Glutamatergic neuron (in vitro differentiated cells): Measurements from ENCODE around the gene DCT. TPM values are rescaled to one million over a fixed set of nuclear protein-coding genes. Genes with fewer than 3 reads are reported as not detected.
"Not testable (repeated sequence)": the region's sequence is repeated elsewhere in the genome, so short reads cannot be mapped to it uniquely, and the experiment has no call there.

Source experiments
- DNase-seq: peaks from one replicate; pipeline ENCODE4 v3.0.0; 2022
- H3K27ac Mint-ChIP-seq: one replicate; pipeline ENCODE4 v1.8.0; 2020; ENCODE audit warnings: mild to moderate bottlenecking, mixed read lengths, inconsistent platforms; ENCODE audit not compliant: unreplicated experiment
- H3K27me3 Mint-ChIP-seq: one replicate; pipeline ENCODE4 v1.8.0; 2020; ENCODE audit warnings: mild to moderate bottlenecking, moderate library complexity, mixed read lengths, inconsistent platforms; ENCODE audit not compliant: unreplicated experiment
- H3K36me3 Mint-ChIP-seq: one replicate; pipeline ENCODE4 v1.8.0; 2020; ENCODE audit warnings: mild to moderate bottlenecking, mixed read lengths, inconsistent platforms; ENCODE audit not compliant: unreplicated experiment
- H3K4me1 Mint-ChIP-seq: one replicate; pipeline ENCODE4 v1.8.0; 2020; ENCODE audit warnings: mild to moderate bottlenecking, low read depth, mixed read lengths, inconsistent platforms; ENCODE audit not compliant: unreplicated experiment
- H3K4me3 Mint-ChIP-seq: one replicate; pipeline ENCODE4 v1.8.0; 2020; ENCODE audit warnings: mild to moderate bottlenecking, mixed read lengths, inconsistent platforms; ENCODE audit not compliant: unreplicated experiment
- H3K9me3 Mint-ChIP-seq: one replicate; pipeline ENCODE4 v1.8.0; 2020; ENCODE audit warnings: mild to moderate bottlenecking, moderate library complexity, mixed read lengths, inconsistent platforms; ENCODE audit not compliant: unreplicated experiment
- long read RNA-seq: library from polyadenylated mRNA; unstranded; transcript quantifications from one replicate; pipeline ENCODE4 v2.0.0, GENCODE V29; 2020; ENCODE audit not compliant: unreplicated experiment
- total RNA-seq: library from RNA; stranded (reverse); fragmentation: NEBNext Ultra II Directional; extraction: Animal tissue kit (Norgen Biotek cat#: 25700); gene quantifications from one replicate; pipeline ENCODE4 v1.2.1, GENCODE V29; 2021; ENCODE audit not compliant: unreplicated experiment
- TF ChIP-seq, protein P1 (sequence below): fragments of 200-600 bp; sonication (generic); IDR thresholded peaks from one replicate; pipeline ENCODE4 v1.5.0; 2021; ENCODE audit not compliant: partially characterized antibody, unreplicated experiment

Gene DCT
- 0.07 TPM for total RNA-seq
- long read RNA-seq: 0 reads

GRCh38 chr13:94479616-94480015 is at the start of gene DCT:
TSS of gene DCT (minus strand) at chr13:94479682. CDS start at chr13:94479255, 427 bp downstream.
- Mint-ChIP-seq H3K9me3 (peaks cover 9% of the 10 kb centered on the region), H3K4me3 (no peak within 1 kb of the TSS), H3K27ac (peak within 1 kb of the TSS; percentile 89), H3K36me3 (no peaks in the 10 kb centered on the region), H3K4me1 (peaks cover 27% of the 10 kb centered on the region), H3K27me3 (peaks cover 2% of the 10 kb centered on the region)
- TF ChIP-seq, protein P1, sequence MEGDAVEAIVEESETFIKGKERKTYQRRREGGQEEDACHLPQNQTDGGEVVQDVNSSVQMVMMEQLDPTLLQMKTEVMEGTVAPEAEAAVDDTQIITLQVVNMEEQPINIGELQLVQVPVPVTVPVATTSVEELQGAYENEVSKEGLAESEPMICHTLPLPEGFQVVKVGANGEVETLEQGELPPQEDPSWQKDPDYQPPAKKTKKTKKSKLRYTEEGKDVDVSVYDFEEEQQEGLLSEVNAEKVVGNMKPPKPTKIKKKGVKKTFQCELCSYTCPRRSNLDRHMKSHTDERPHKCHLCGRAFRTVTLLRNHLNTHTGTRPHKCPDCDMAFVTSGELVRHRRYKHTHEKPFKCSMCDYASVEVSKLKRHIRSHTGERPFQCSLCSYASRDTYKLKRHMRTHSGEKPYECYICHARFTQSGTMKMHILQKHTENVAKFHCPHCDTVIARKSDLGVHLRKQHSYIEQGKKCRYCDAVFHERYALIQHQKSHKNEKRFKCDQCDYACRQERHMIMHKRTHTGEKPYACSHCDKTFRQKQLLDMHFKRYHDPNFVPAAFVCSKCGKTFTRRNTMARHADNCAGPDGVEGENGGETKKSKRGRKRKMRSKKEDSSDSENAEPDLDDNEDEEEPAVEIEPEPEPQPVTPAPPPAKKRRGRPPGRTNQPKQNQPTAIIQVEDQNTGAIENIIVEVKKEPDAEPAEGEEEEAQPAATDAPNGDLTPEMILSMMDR: no peak
- DNase-seq: no peak

GRCh38 chr13:94526956-94527355 is 47.5 kb upstream of the DCT start:
- not testable (repeated sequence) for DNase-seq, H3K4me1 Mint-ChIP-seq, H3K27me3 Mint-ChIP-seq, H3K4me3 Mint-ChIP-seq, H3K36me3 Mint-ChIP-seq, H3K9me3 Mint-ChIP-seq, H3K27ac Mint-ChIP-seq

DNA sequence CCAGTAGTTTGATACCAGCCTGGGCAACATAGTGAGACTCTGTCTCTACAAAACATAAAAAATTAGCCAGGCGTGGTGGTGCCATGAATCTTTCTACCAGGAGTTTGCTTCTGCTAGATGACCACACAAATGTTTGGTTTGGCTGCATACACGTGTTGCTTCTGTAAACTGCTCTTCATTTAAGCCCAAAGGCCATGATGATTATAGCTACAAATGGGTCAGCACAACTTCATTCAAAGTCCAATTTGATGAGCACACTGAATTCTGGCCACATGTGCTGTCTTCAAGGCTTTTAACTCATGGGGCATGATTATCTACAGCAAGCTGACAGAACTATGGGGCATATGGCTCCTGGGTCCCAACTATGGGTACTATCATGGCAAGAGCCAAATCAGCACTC is 46.3 kb upstream of the DCT start:
- no peak for DNase-seq
- H3K9me3 Mint-ChIP-seq: peaks cover 2% of the 10 kb centered on the region
- no peaks in the 10 kb centered on the region for H3K4me1 Mint-ChIP-seq
- H3K4me3 Mint-ChIP-seq: no peak overlapping the region
- H3K27ac Mint-ChIP-seq: no peak overlapping the region
- H3K27me3 Mint-ChIP-seq: peaks cover under 1% of the 10 kb centered on the region
- no peaks in the 10 kb centered on the region for H3K36me3 Mint-ChIP-seq
- TF ChIP-seq, protein P1: no peak

- Mint-ChIP-seq H3K9me3 (peaks cover 2% of the 10 kb centered on the region), H3K27ac (no peak overlapping the region), H3K27me3 (no peaks in the 10 kb centered on the region), H3K4me1 (no peaks in the 10 kb centered on the region), H3K36me3 (no peaks in the 10 kb centered on the region), H3K4me3 (no peak overlapping the region)
- TF ChIP-seq, protein P1: no peak
- no peak for DNase-seq
Measured at GRCh38 chr13:94524407-94524806, 44.9 kb upstream of the DCT start.

GRCh38 chr13:94520001-94520400 is 40.5 kb upstream of the DCT start:
- Mint-ChIP-seq H3K27ac (no peak overlapping the region), H3K36me3 (no peaks in the 10 kb centered on the region), H3K9me3 (peaks cover 2% of the 10 kb centered on the region), H3K4me3 (no peak overlapping the region), H3K27me3 (no peaks in the 10 kb centered on the region), H3K4me1 (no peaks in the 10 kb centered on the region)
- DNase-seq: no peak
- TF ChIP-seq, protein P1: no peak
